SK-N-SH (cell line): ENCODE data around the gene UHMK1.

Source experiments
- CTCF ChIP-seq: fragments of 200-600 bp; sonication (generic); IDR thresholded peaks from 2 replicates; pipeline ENCODE4 v1.6.1; 2017; ENCODE audit warnings: antibody characterized with exemption, mild to moderate bottlenecking, moderate library complexity
- EP300 ChIP-seq, 2 experiments: IDR thresholded peaks; 2 replicates each; pipeline versions ENCODE4 v1.4.0 to v1.6.1; 2012; ENCODE audit warnings: borderline replicate concordance in 1 of 2, low read depth in 1 of 2, low read length in 1 of 2
- JUND ChIP-seq: IDR thresholded peaks from 2 replicates; pipeline ENCODE4 v1.4.0; 2012
- TCF12 ChIP-seq: IDR thresholded peaks from 2 replicates; pipeline ENCODE4 v1.4.0; 2012
- YY1 ChIP-seq: IDR thresholded peaks from 2 replicates; pipeline ENCODE4 v1.4.0; 2012; ENCODE audit warnings: low read depth, mild to moderate bottlenecking
- TF ChIP-seq, protein P1 (sequence below): IDR thresholded peaks from 2 replicates; pipeline ENCODE4 v1.6.1; 2012; ENCODE audit warnings: mild to moderate bottlenecking, low read depth, low read length, moderate library complexity

DNA sequence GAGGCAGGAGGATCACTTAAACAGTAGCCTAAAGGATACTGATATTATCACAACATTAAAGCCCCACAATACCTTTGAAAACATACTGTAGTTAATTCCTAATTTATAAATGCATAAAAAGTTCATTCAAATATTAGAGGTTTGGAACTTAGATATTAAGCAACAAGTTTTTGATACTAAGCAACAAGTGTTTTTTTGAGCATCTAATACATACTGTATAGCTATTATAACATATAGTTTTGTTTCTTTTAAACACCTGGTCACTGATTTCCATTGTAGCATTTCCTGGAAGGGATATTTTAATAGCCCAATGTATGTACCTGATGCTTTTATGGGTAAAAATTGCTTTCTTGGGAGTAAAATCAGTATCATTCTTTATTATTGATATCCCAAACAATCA lies 4.5 kb downstream of the UHMK1 start:
- no peak for TF ChIP-seq YY1
- TF ChIP-seq TCF12, result no peak
- TF ChIP-seq, protein P1, sequence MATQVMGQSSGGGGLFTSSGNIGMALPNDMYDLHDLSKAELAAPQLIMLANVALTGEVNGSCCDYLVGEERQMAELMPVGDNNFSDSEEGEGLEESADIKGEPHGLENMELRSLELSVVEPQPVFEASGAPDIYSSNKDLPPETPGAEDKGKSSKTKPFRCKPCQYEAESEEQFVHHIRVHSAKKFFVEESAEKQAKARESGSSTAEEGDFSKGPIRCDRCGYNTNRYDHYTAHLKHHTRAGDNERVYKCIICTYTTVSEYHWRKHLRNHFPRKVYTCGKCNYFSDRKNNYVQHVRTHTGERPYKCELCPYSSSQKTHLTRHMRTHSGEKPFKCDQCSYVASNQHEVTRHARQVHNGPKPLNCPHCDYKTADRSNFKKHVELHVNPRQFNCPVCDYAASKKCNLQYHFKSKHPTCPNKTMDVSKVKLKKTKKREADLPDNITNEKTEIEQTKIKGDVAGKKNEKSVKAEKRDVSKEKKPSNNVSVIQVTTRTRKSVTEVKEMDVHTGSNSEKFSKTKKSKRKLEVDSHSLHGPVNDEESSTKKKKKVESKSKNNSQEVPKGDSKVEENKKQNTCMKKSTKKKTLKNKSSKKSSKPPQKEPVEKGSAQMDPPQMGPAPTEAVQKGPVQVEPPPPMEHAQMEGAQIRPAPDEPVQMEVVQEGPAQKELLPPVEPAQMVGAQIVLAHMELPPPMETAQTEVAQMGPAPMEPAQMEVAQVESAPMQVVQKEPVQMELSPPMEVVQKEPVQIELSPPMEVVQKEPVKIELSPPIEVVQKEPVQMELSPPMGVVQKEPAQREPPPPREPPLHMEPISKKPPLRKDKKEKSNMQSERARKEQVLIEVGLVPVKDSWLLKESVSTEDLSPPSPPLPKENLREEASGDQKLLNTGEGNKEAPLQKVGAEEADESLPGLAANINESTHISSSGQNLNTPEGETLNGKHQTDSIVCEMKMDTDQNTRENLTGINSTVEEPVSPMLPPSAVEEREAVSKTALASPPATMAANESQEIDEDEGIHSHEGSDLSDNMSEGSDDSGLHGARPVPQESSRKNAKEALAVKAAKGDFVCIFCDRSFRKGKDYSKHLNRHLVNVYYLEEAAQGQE, result no peak
- TF ChIP-seq CTCF, result no peak
- TF ChIP-seq JUND, result no peak
- no peak for TF ChIP-seq EP300 (IDR thresholded peaks at IDR 0.05; ENCODE audit: borderline replicate concordance in 1 of 2, low read depth in 1 of 2, low read length in 1 of 2)
